HG03521 (cell line): ENCODE data around the gene DNMT3A.

Experiments
- ATAC-seq: cut with Tn5 transposase; IDR thresholded peaks from one replicate; pipeline ENCODE4 v1.9.1; 2021; ENCODE audit warnings: mild to moderate bottlenecking, moderate library complexity; ENCODE audit not compliant: unreplicated experiment

Gene DNMT3A

GRCh38 chr2:25347846-25348245 is 6.1 kb upstream of the DNMT3A start:
- no peak for ATAC-seq

GRCh38 chr2:25347205-25347815 is 5.6 kb upstream of the DNMT3A start:
- no peak for ATAC-seq

- ATAC-seq = no peak
These were observed 1.6 kb upstream of the DNMT3A start for GRCh38 chr2:25343187-25343825.

- peak; percentile 70 for ATAC-seq
These were observed 854 bp upstream of the DNMT3A start for GRCh38 chr2:25342372-25343186.

GRCh38 chr2:25341011-25341727 is 556 bp downstream of the DNMT3A start:
- peak; percentile 12 for ATAC-seq

- ATAC-seq = no peak
These were observed 1.4 kb downstream of the DNMT3A start for GRCh38 chr2:25340181-25340921.

- no peak for ATAC-seq
These were observed 1.9 kb downstream of the DNMT3A start for GRCh38 chr2:25339791-25340180.

- no peak for ATAC-seq
These were observed 2.5 kb downstream of the DNMT3A start for GRCh38 chr2:25339211-25339674.

- ATAC-seq = no peak
These were observed 3.3 kb downstream of the DNMT3A start for GRCh38 chr2:25338401-25338800.

- no peak for ATAC-seq
These were observed 3.8 kb downstream of the DNMT3A start for GRCh38 chr2:25337891-25338290.

GRCh38 chr2:25337276-25337675 is 4.4 kb downstream of the DNMT3A start:
- no peak for ATAC-seq

GRCh38 chr2:25336383-25336841 is 5.3 kb downstream of the DNMT3A start:
- no peak for ATAC-seq

GRCh38 chr2:25335971-25336370 is 5.8 kb downstream of the DNMT3A start:
- no peak for ATAC-seq

- no peak for ATAC-seq
These were observed 6.5 kb downstream of the DNMT3A start for GRCh38 chr2:25335204-25335603.

GRCh38 chr2:25334482-25334881 is 7.2 kb downstream of the DNMT3A start:
- no peak for ATAC-seq

GRCh38 chr2:25333981-25334380 is 7.7 kb downstream of the DNMT3A start:
- no peak for ATAC-seq

- ATAC-seq = no peak
These were observed 9.2 kb downstream of the DNMT3A start for GRCh38 chr2:25332571-25332970.

- ATAC-seq = no peak
These were observed 9.9 kb downstream of the DNMT3A start for GRCh38 chr2:25331686-25332365.

- ATAC-seq = no peak
These were observed 10.8 kb downstream of the DNMT3A start for GRCh38 chr2:25330937-25331336.

GRCh38 chr2:25330273-25330672 is 11.5 kb downstream of the DNMT3A start:
- ATAC-seq = no peak
